Stimulated activated memory B cell treated with anti-CD40 and anti-IgM and Interleukin-4, amounts not matched to agents 10 μg/mL and 1 μg/mL and 100 μg/mL, for 72 hours (primary cell): ENCODE data around the gene OTOP3.

Experiments
- ATAC-seq: fragments of 150-1000 bp; cut with Tn5 transposase; 2 replicates; pipeline ENCODE4 v1.10.0; 2021
- H3K27ac Mint-ChIP-seq: one replicate; pipeline ENCODE4 v1.8.0; 2022; ENCODE audit warnings: mild to moderate bottlenecking, mixed read lengths
- H3K27me3 Mint-ChIP-seq: one replicate; pipeline ENCODE4 v1.8.0; 2022; ENCODE audit warnings: mixed read lengths
- H3K36me3 Mint-ChIP-seq: one replicate; pipeline ENCODE4 v1.8.0; 2022; ENCODE audit warnings: mixed read lengths
- H3K4me1 Mint-ChIP-seq: one replicate; pipeline ENCODE4 v1.8.0; 2022; ENCODE audit warnings: mixed read lengths
- H3K4me3 Mint-ChIP-seq: one replicate; pipeline ENCODE4 v1.8.0; 2022; ENCODE audit warnings: mild to moderate bottlenecking, moderate library complexity, mixed read lengths
- H3K9me3 Mint-ChIP-seq: one replicate; pipeline ENCODE4 v1.8.0; 2022; ENCODE audit warnings: mixed read lengths

OTOP3 gene

GRCh38 chr17:74935585-74936469 is at the start of gene OTOP3:
TSS of gene OTOP3 (plus strand) at chr17:74935898. CDS start at chr17:74935922, 24 bp downstream.
- no peak for ATAC-seq
- Mint-ChIP-seq H3K4me3 (no peak within 1 kb of the TSS), H3K27ac (no peak within 1 kb of the TSS), H3K9me3 (no peaks in the 10 kb centered on the region), H3K27me3 (peaks cover 85% of the 10 kb centered on the region), H3K36me3 (no peaks in the 10 kb centered on the region), H3K4me1 (no peaks in the 10 kb centered on the region)

- H3K27ac Mint-ChIP-seq: no peak overlapping the region
- H3K27me3 Mint-ChIP-seq: peaks cover 67% of the 10 kb centered on the region
- H3K4me1 Mint-ChIP-seq: no peaks in the 10 kb centered on the region
- no peak overlapping the region for H3K4me3 Mint-ChIP-seq
- H3K9me3 Mint-ChIP-seq: no peaks in the 10 kb centered on the region
- ATAC-seq: no peak
- H3K36me3 Mint-ChIP-seq: no peaks in the 10 kb centered on the region
Measured at GRCh38 chr17:74888469-74888868, 47.2 kb upstream of the OTOP3 start.

DNA sequence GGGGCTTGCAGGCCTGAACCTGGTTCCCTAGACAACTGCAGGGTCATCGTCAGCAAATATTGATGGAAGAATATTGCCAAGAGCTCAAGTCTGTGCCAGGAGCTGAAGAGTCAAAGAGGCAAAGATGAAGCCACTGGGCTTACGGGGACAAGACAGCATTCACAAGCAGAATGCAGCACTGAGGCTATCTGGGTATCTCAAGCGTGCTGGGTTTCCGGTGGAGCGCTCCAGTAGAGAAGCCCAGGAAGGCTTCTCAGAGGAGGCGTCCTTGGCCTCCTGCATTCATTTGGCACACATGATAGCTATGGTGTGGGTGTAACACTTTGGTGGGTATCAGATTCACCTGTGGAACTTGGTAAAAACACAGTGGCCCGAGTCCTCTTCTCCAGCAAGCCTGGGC is 45.1 kb upstream of the OTOP3 start:
- no peak overlapping the region for H3K4me3 Mint-ChIP-seq
- no peak for ATAC-seq
- H3K4me1 Mint-ChIP-seq: no peaks in the 10 kb centered on the region
- H3K36me3 Mint-ChIP-seq: no peaks in the 10 kb centered on the region
- H3K27me3 Mint-ChIP-seq: peaks cover 65% of the 10 kb centered on the region
- H3K9me3 Mint-ChIP-seq: no peaks in the 10 kb centered on the region
- no peak overlapping the region for H3K27ac Mint-ChIP-seq

- H3K27me3 Mint-ChIP-seq: peaks cover 60% of the 10 kb centered on the region
- H3K4me1 Mint-ChIP-seq: no peaks in the 10 kb centered on the region
- H3K9me3 Mint-ChIP-seq: no peaks in the 10 kb centered on the region
- H3K27ac Mint-ChIP-seq: no peak overlapping the region
- no peaks in the 10 kb centered on the region for H3K36me3 Mint-ChIP-seq
- no peak overlapping the region for H3K4me3 Mint-ChIP-seq
- no peak for ATAC-seq
Measured at GRCh38 chr17:74892013-74892841, 43.5 kb upstream of the OTOP3 start.

DNA sequence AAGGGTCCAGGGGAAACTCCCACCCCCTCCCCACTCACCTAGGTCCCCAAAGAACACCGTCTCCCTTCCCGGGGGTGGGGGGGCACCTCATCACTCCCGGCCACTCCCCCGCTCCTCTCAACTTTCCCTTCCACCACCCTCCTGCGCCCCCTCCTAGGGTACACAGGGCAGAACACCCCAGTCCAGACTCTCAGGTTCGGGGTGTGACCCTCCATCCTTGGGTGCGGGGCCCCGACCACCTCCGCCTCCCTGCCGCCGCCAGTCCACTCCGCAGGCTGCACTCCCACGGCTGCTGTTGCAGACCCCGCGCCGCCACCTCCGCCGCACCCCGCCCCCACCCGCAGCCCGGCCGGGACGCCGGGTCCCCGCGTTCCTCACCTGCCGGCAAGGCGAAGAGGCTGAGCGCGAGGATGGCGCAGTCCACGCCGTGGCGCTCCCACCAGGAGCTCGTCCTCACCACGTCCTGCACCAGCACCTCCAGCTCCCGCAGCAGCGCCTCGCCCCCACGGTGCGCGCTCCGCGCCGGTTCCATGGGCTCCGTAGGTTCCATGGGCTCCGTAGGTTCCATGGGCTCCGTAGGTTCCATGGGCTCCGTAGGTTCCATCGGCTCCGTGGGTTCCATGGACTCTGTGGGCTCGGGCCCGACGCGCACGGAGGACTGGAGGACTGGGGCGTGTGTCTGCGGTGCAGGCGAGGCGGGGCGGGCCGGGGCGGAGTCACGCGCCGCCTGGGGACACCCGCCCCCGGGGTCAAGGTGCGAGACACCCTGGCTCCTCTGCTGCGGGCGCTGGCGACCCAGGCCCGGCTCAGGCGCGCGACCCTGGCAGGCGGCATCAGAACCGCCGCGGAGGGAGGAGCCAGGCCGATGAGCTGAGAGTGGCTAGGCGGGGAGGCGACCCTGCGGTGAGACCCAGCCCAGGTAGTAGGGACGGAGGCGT is 42.5 kb upstream of the OTOP3 start, which contains the start of gene FADS6:
Gene FADS6, minus strand, starts transcription at position 660 of the 938 bp plus-strand sequence. Its CDS starts 38 bp downstream, at position 622.
- peaks cover 55% of the 10 kb centered on the region for H3K27me3 Mint-ChIP-seq
- peak; percentile 37 for ATAC-seq
- peak within 1 kb of the TSS; percentile 54 for H3K4me3 Mint-ChIP-seq
- no peaks in the 10 kb centered on the region for H3K9me3 Mint-ChIP-seq
- H3K4me1 Mint-ChIP-seq: no peaks in the 10 kb centered on the region
- H3K27ac Mint-ChIP-seq: no peak within 1 kb of the TSS
- no peaks in the 10 kb centered on the region for H3K36me3 Mint-ChIP-seq

DNA sequence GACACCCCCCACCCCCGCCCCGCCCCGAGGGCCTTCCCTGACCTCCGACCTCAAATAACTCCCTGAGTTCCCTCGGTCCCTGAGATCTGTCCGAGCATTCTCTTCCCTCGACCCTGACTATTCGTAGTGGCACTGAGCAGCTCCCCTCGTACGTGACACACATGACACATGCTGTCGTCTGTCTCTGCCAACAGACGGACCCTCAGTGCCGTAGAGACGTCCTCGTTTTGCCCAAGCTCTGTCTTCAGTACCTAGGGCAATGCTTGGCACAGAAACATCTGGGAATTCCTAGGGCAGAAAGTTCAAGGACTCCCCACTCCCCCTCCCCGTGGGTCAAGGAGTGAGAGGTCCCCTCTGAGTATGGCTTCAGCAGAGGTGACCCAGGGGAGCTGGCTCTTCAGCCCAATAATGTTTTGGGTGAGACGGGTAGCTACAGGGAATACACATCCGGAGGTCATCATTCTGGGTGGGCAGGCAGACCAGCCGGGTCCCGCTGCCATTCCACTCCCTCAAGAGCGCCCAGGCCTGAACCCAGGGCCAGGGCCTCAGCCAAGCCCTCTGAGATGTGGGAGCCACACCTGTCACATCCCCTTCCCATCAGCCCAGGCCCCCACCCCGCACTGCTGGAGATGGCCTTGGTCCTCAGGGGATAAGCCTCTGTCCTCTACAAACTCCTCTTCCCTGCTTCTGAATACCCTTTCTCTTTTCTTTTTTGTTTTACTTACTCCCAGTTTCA is 41.6 kb upstream of the OTOP3 start:
- no peak for ATAC-seq
- Mint-ChIP-seq H3K36me3 (no peaks in the 10 kb centered on the region), H3K27ac (no peak overlapping the region), H3K9me3 (no peaks in the 10 kb centered on the region), H3K4me1 (no peaks in the 10 kb centered on the region), H3K4me3 (peak overlapping the region; percentile 54), H3K27me3 (peaks cover 55% of the 10 kb centered on the region)

- H3K4me3 Mint-ChIP-seq: no peak overlapping the region
- no peak overlapping the region for H3K27ac Mint-ChIP-seq
- H3K9me3 Mint-ChIP-seq: no peaks in the 10 kb centered on the region
- no peak for ATAC-seq
- H3K27me3 Mint-ChIP-seq: peaks cover 42% of the 10 kb centered on the region
- H3K4me1 Mint-ChIP-seq: no peaks in the 10 kb centered on the region
- H3K36me3 Mint-ChIP-seq: no peaks in the 10 kb centered on the region
Measured at GRCh38 chr17:74898376-74898946, 37.2 kb upstream of the OTOP3 start.

DNA sequence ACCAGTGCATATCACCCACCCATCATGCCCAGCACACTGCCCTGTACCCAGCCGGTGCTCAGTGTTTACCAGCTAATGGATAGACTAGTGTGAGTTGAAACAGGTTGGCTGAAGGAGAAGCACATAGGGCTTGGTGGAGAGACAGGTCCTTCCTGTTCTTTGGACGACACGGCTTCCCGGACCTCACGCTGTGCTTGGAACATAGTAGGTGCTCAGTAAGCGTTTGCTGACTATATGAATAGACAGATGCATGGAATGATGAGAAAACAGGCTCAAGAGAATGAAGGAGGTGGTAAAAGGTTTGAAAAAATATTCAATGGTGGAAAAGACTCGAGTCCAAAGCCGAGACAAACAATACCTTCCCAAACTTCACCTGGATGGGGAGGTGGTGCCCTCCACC is 35.5 kb upstream of the OTOP3 start:
- Mint-ChIP-seq H3K27ac (no peak overlapping the region), H3K4me1 (no peaks in the 10 kb centered on the region), H3K9me3 (no peaks in the 10 kb centered on the region), H3K36me3 (no peaks in the 10 kb centered on the region), H3K27me3 (peaks cover 29% of the 10 kb centered on the region), H3K4me3 (no peak overlapping the region)
- ATAC-seq: no peak

GRCh38 chr17:74901353-74902135 is 34.2 kb upstream of the OTOP3 start:
- Mint-ChIP-seq H3K4me1 (no peaks in the 10 kb centered on the region), H3K4me3 (no peak overlapping the region), H3K36me3 (no peaks in the 10 kb centered on the region), H3K9me3 (no peaks in the 10 kb centered on the region), H3K27me3 (peaks cover 20% of the 10 kb centered on the region), H3K27ac (no peak overlapping the region)
- no peak for ATAC-seq

GRCh38 chr17:74903034-74903433 is 32.7 kb upstream of the OTOP3 start:
- H3K4me1 Mint-ChIP-seq: no peaks in the 10 kb centered on the region
- H3K27ac Mint-ChIP-seq: no peak overlapping the region

GRCh38 chr17:74903671-74904070 is 32.0 kb upstream of the OTOP3 start:
- H3K27me3 Mint-ChIP-seq: peaks cover 17% of the 10 kb centered on the region
- no peaks in the 10 kb centered on the region for H3K36me3 Mint-ChIP-seq
- no peaks in the 10 kb centered on the region for H3K9me3 Mint-ChIP-seq
- no peak overlapping the region for H3K27ac Mint-ChIP-seq
- no peak overlapping the region for H3K4me3 Mint-ChIP-seq
- H3K4me1 Mint-ChIP-seq: no peaks in the 10 kb centered on the region
- ATAC-seq: no peak

More at GRCh38 chr17:74903034-74903433, 32.7 kb upstream of the OTOP3 start:
- no peak for ATAC-seq
- no peaks in the 10 kb centered on the region for H3K9me3 Mint-ChIP-seq
- no peak overlapping the region for H3K4me3 Mint-ChIP-seq
- no peaks in the 10 kb centered on the region for H3K36me3 Mint-ChIP-seq
- H3K27me3 Mint-ChIP-seq: peaks cover 17% of the 10 kb centered on the region

- no peak for ATAC-seq
- Mint-ChIP-seq H3K9me3 (no peaks in the 10 kb centered on the region), H3K4me1 (no peaks in the 10 kb centered on the region), H3K27ac (no peak overlapping the region), H3K4me3 (no peak overlapping the region), H3K27me3 (peaks cover 27% of the 10 kb centered on the region), H3K36me3 (no peaks in the 10 kb centered on the region)
Measured at GRCh38 chr17:74904687-74905409, 30.9 kb upstream of the OTOP3 start.
